Measurements from ENCODE around the gene USHBP1. TPM values are rescaled to one million over a fixed set of nuclear protein-coding genes. Genes with fewer than 3 reads are reported as not detected.

Gene USHBP1
- total and polyA plus RNA-seq, 2 of the 13 experiments (the other 11 are each of a cell fraction or from before 2014, with no cell fraction given) = 0.15 to 1.5 TPM

GRCh38 chr19:17215127-17215971, 49.2 kb downstream of the USHBP1 start, which contains the start of gene USE1 (continued):
- TF ChIP-seq ATF6 (CRISPR knock-in tag; conservative IDR thresholded peaks at IDR 0.05) (no peak), ZNF383 (CRISPR knock-in tag; IDR thresholded peaks at IDR 0.05; ENCODE audit: borderline replicate concordance) (no peak), ZNF724P (CRISPR knock-in tag; IDR thresholded peaks at IDR 0.05; ENCODE audit: borderline replicate concordance) (0 out of 2 replicates have a peak, but pooled peaks have one; percentile 78), MEIS2 (CRISPR knock-in tag; IDR thresholded peaks at IDR 0.05) (no peak), JUN (CRISPR knock-in tag; IDR thresholded peaks at IDR 0.05) (no peak), CAMTA2 (CRISPR knock-in tag; IDR thresholded peaks at IDR 0.05; ENCODE audit: borderline replicate concordance) (peak; percentile 63; the same call in 1 of the 2 replicates), ZBTB34 (CRISPR knock-in tag; IDR thresholded peaks at IDR 0.05) (no peak), MTERF4 (CRISPR knock-in tag; IDR thresholded peaks at IDR 0.05) (no peak; the same call in 1 of the 2 replicates), ZNF670 (CRISPR knock-in tag; IDR thresholded peaks at IDR 0.05; ENCODE audit: borderline replicate concordance) (no peak; the same call in 1 of the 2 replicates), ZNF558 (CRISPR knock-in tag; IDR thresholded peaks at IDR 0.05; ENCODE audit: borderline replicate concordance) (peak; percentile 80; the same call in 1 of the 2 replicates), ZNF552 (CRISPR knock-in tag; IDR thresholded peaks at IDR 0.05; ENCODE audit: borderline replicate concordance) (no peak), PTBP1 (IDR thresholded peaks at IDR 0.05; ENCODE audit: low read depth, low read length, poor library complexity, severe bottlenecking) (no peak), U2AF2 (IDR thresholded peaks at IDR 0.05; ENCODE audit: low read depth, low read length) (no peak), TBX3 (IDR thresholded peaks at IDR 0.05; ENCODE audit: borderline replicate concordance) (no peak), NFE2L1 (CRISPR knock-in tag; IDR thresholded peaks at IDR 0.05; ENCODE audit: borderline replicate concordance) (no peak), ZNF562 (CRISPR knock-in tag; IDR thresholded peaks at IDR 0.05; ENCODE audit: borderline replicate concordance) (no peak), ATRX (CRISPR knock-in tag; IDR thresholded peaks at IDR 0.05; ENCODE audit: borderline replicate concordance) (no peak), ZNF280B (CRISPR knock-in tag; IDR thresholded peaks at IDR 0.05; ENCODE audit: borderline replicate concordance) (peak; percentile 89; the same call in 1 of the 2 replicates), RARG (CRISPR knock-in tag; IDR thresholded peaks at IDR 0.05; ENCODE audit: low read depth) (no peak), U2AF1 (optimal IDR thresholded peaks at IDR 0.05; ENCODE audit: low read depth, low read length) (no peak), NR3C1 (CRISPR knock-in tag; IDR thresholded peaks at IDR 0.05) (no peak), SRF (IDR thresholded peaks at IDR 0.05; ENCODE audit: low read depth, low read length) (peak; percentile 56; the same call in 1 of the 2 replicates), TP53 (CRISPR knock-in tag; conservative IDR thresholded peaks at IDR 0.05) (no peak)

Measured in HepG2 (cell line).